ENCODE results near the gene ZSCAN1.

DNA sequence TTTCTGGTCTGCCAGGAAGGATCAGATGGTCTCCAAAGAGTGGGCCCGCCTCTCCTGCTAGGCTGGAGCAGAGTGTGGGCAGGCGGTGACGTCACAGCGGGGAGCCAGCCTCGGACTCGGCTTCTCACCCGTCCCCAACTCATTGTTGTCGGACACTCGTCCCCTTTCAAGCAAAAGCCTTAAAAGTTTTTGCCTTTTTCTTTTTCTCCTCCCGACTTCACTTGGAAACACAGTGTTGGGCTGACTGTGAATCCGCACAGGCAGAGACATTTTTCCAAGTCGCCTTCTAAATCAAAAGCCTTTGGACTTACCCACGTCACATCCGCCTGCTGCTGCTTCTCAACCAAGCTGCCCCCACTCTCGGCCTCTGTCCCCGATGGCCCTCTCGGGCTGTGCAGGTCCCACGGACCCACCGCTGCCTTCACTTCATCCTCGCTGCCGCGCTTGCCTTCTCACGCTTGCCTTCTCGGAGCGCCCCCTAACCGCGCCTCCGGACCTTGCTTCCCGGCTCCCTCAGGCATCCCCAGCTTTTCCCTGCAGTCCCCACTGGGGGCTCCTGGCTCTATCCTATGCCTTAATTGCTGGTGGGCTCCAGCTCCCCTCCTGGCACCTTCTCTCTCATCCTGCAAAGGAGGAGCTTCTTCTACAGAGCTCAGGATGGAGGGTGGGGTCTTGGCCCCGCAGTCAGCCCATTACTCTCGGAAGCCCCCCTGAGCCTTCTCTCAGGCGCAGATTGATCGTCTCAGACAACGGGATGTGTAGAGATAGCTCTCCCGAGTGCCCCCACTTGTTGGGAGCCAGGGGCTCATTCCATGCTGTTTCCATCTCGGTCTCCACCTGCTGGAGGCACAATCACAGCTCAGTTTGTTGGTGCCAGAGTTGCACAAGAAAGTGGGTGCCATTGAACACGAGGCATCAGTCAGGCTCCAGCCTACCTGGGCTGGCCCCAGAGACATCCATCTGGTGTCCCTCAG lies 21.4 kb downstream of the ZSCAN1 start:
- TF ChIP-seq MAX (IDR thresholded peaks at IDR 0.05; ENCODE audit: low read depth) (no peak), POLR2AphosphoS5 (IDR thresholded peaks at IDR 0.05; ENCODE audit: low read depth, low read length) (no peak), CTCF (IDR thresholded peaks at IDR 0.05) (no peak), TCF12 (IDR thresholded peaks at IDR 0.05) (no peak), JUND (IDR thresholded peaks at IDR 0.05) (no peak), YY1 (IDR thresholded peaks at IDR 0.05; ENCODE audit: low read depth) (no peak), GABPA (IDR thresholded peaks at IDR 0.05; ENCODE audit: low read depth) (no peak), TAF1 (IDR thresholded peaks at IDR 0.05; ENCODE audit: borderline replicate concordance, low read depth, low read length) (no peak), SIN3A (IDR thresholded peaks at IDR 0.05; ENCODE audit: borderline replicate concordance, low read depth, low read length) (no peak), EP300 (IDR thresholded peaks at IDR 0.05; ENCODE audit: borderline replicate concordance in 1 of 2, low read depth in 1 of 2, low read length in 1 of 2) (no peak)

All from SK-N-SH (cell line).